ENCODE data around the gene RNF19B.
"Not testable (repeated sequence)": the region's sequence is repeated elsewhere in the genome, so short reads cannot be mapped to it uniquely, and the experiment has no call there.

The RNF19B gene

GRCh38 chr1:32933742-32934322, 30.8 kb downstream of the RNF19B start:
- no peak for DNase-seq (ENCODE audit: low read depth in 2 of 3, low spot score in 1 of 3)

- no peak for DNase-seq (ENCODE audit: low read depth in 2 of 3, low spot score in 1 of 3)
These were observed 32.8 kb downstream of the RNF19B start for GRCh38 chr1:32931760-32932159.

- no peak for DNase-seq (ENCODE audit: low read depth in 2 of 3, low spot score in 1 of 3)
These were observed 35.2 kb downstream of the RNF19B start for GRCh38 chr1:32929366-32929765.

- DNase-seq (ENCODE audit: low read depth in 2 of 3, low spot score in 1 of 3): no peak
These were observed 35.9 kb downstream of the RNF19B start for GRCh38 chr1:32928715-32929114.

GRCh38 chr1:32928285-32928684, 36.3 kb downstream of the RNF19B start:
- no peak for DNase-seq (ENCODE audit: low read depth in 2 of 3, low spot score in 1 of 3)

GRCh38 chr1:32927441-32927840, 37.2 kb downstream of the RNF19B start:
- no peak for DNase-seq (ENCODE audit: low read depth in 2 of 3, low spot score in 1 of 3)

- DNase-seq (ENCODE audit: low read depth in 2 of 3, low spot score in 1 of 3): no peak
These were observed 38.0 kb downstream of the RNF19B start for GRCh38 chr1:32926562-32926961.

- no peak for DNase-seq (ENCODE audit: low read depth in 2 of 3, low spot score in 1 of 3)
These were observed 39.0 kb downstream of the RNF19B start for GRCh38 chr1:32925403-32926162.

- DNase-seq (ENCODE audit: low read depth in 2 of 3, low spot score in 1 of 3): no peak
These were observed 39.7 kb downstream of the RNF19B start for GRCh38 chr1:32924881-32925344.

- DNase-seq (ENCODE audit: low read depth in 2 of 3, low spot score in 1 of 3): no peak
These were observed 43.8 kb downstream of the RNF19B start for GRCh38 chr1:32920833-32921232.

GRCh38 chr1:32919811-32920733, 44.5 kb downstream of the RNF19B start:
- no peak for DNase-seq (ENCODE audit: low read depth in 2 of 3, low spot score in 1 of 3)

GRCh38 chr1:32918179-32918578, 46.4 kb downstream of the RNF19B start:
- DNase-seq (ENCODE audit: low read depth in 2 of 3, low spot score in 1 of 3): no peak

GRCh38 chr1:32917521-32917920, 47.1 kb downstream of the RNF19B start:
- no peak for DNase-seq (ENCODE audit: low read depth in 2 of 3, low spot score in 1 of 3)

GRCh38 chr1:32915766-32916706, 48.6 kb downstream of the RNF19B start:
- DNase-seq (ENCODE audit: low read depth in 2 of 3, low spot score in 1 of 3): no peak

- no peak for DNase-seq (ENCODE audit: low read depth in 2 of 3, low spot score in 1 of 3)
These were observed 54.3 kb downstream of the RNF19B start for GRCh38 chr1:32910319-32910718.

GRCh38 chr1:32907435-32907834, 57.2 kb downstream of the RNF19B start:
- no peak for DNase-seq (ENCODE audit: low read depth in 2 of 3, low spot score in 1 of 3)

GRCh38 chr1:32906654-32907053, 58.0 kb downstream of the RNF19B start:
- no peak for DNase-seq (ENCODE audit: low read depth in 2 of 3, low spot score in 1 of 3)

- not testable (repeated sequence) for DNase-seq (ENCODE audit: low read depth in 2 of 3, low spot score in 1 of 3)
These were observed 59.0 kb downstream of the RNF19B start for GRCh38 chr1:32905588-32905987.

GRCh38 chr1:32904797-32905196, 59.8 kb downstream of the RNF19B start:
- no peak for DNase-seq (ENCODE audit: low read depth in 2 of 3, low spot score in 1 of 3)

- no peak for DNase-seq (ENCODE audit: low read depth in 2 of 3, low spot score in 1 of 3)
These were observed 60.4 kb downstream of the RNF19B start for GRCh38 chr1:32903991-32904785.
